HCT116 (cell line): Measurements from ENCODE around the gene ERC2.

Experiments used
- EZH2phosphoT487 ChIP-seq: fragments of 200-600 bp; IDR thresholded peaks from 2 replicates; pipeline ENCODE4 v1.6.1; 2018; ENCODE audit warnings: antibody characterized with exemption, borderline replicate concordance
- YY1 ChIP-seq: IDR thresholded peaks from 2 replicates; pipeline ENCODE4 v1.6.1; 2011; ENCODE audit warnings: low read length, low read depth, moderate library complexity, mild to moderate bottlenecking; ENCODE audit not compliant: insufficient replicate concordance; ENCODE audit errors: extremely low read depth
- ZFX ChIP-seq: fragments of 450-650 bp; IDR thresholded peaks from 2 replicates; pipeline ENCODE4 v1.6.1; 2017
- TF ChIP-seq, protein P1 (sequence below), 3 experiments: fragments of 200-600 bp in 1 of 3; sonication (generic) in 1 of 3; IDR thresholded peaks in 2 of 3; conservative IDR thresholded peaks in 1 of 3; 2 replicates each; pipeline ENCODE4 v1.5.1; 2012 to 2017; ENCODE audit warnings: low read depth in 2 of 3, low read length in 2 of 3, antibody characterized with exemption in 1 of 3, borderline replicate concordance in 1 of 3, control low read depth in 1 of 3, mild to moderate bottlenecking in 1 of 3, mixed read lengths in 1 of 3, mixed run types in 1 of 3, moderate library complexity in 1 of 3; ENCODE audit not compliant: insufficient read depth in 1 of 3

DNA sequence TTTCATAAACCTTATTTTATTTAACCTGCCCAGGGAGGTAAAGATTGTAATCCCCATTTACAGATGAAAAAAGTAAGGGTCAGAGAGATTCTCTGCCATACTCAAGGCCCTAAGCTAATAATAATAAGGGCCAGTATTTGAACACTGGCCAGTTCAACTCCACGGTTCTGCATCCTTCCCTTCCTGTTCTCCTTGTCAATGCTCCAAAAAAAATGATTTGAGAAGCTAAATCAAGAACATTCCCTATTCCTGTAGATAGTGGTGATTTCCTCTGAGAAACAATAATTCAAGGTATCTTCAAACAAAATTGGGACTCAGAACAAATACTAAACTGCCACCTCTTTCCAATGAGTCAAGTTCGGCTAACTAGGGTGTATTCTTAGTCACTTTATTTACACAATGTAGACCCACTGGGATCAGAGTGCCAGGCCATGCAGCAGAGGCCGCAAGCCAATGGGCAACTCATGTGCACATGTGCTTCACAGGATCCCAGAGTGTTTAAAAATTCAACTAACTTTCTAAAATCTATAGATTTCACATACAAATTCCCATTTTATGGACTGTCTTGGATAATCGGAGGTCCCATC lies 521.6 kb downstream of the ERC2 start:
- TF ChIP-seq YY1 (no peak), EZH2phosphoT487 (no peak), ZFX (no peak)
- TF ChIP-seq, protein P1, sequence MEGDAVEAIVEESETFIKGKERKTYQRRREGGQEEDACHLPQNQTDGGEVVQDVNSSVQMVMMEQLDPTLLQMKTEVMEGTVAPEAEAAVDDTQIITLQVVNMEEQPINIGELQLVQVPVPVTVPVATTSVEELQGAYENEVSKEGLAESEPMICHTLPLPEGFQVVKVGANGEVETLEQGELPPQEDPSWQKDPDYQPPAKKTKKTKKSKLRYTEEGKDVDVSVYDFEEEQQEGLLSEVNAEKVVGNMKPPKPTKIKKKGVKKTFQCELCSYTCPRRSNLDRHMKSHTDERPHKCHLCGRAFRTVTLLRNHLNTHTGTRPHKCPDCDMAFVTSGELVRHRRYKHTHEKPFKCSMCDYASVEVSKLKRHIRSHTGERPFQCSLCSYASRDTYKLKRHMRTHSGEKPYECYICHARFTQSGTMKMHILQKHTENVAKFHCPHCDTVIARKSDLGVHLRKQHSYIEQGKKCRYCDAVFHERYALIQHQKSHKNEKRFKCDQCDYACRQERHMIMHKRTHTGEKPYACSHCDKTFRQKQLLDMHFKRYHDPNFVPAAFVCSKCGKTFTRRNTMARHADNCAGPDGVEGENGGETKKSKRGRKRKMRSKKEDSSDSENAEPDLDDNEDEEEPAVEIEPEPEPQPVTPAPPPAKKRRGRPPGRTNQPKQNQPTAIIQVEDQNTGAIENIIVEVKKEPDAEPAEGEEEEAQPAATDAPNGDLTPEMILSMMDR (IDR thresholded peaks at IDR 0.05 in 2 of 3, conservative IDR thresholded peaks at IDR 0.05 in 1 of 3; ENCODE audit: borderline replicate concordance in 1 of 3, insufficient read depth in 1 of 3, low read depth in 2 of 3, low read length in 2 of 3): no peak
